GM12865 (cell line): ENCODE data around the gene KLHDC10.

Source experiments
- DNase-seq: peaks from one replicate; pipeline ENCODE4 v3.0.0; 2010; ENCODE audit warnings: low read depth
- H3K4me3 ChIP-seq: 2 replicates; pipeline ENCODE4 v1.5.1; 2011; ENCODE audit warnings: mild to moderate bottlenecking, low read depth, low read length, control low read depth
- TF ChIP-seq, protein P1 (sequence below): IDR thresholded peaks from 2 replicates; pipeline ENCODE4 v1.5.1; 2011; ENCODE audit warnings: low read length, control low read depth, low read depth, inconsistent platforms; ENCODE audit not compliant: insufficient read depth; ENCODE audit errors: missing control alignments

Gene KLHDC10

DNA sequence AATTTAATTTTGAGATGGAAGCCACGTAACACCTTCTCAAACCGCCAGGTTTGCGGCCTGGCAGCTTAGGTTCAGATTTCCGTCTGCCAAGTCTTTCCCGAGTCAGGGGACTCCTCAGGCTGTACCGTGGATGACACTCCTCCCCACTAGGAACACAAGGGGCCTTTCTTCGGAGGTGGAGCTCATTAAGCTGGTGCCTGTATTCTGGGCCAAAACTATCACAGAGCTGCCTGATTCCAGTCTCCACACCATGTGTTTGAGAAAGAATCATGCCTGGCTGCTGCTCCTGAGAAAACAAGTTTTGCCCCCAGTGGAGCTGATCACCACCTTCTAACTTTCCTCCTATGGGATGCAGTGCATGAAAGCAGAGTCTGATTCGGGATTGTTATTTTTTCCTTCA is 90.1 kb downstream of the KLHDC10 start:
- no peak overlapping the region for H3K4me3 ChIP-seq
- TF ChIP-seq, protein P1, sequence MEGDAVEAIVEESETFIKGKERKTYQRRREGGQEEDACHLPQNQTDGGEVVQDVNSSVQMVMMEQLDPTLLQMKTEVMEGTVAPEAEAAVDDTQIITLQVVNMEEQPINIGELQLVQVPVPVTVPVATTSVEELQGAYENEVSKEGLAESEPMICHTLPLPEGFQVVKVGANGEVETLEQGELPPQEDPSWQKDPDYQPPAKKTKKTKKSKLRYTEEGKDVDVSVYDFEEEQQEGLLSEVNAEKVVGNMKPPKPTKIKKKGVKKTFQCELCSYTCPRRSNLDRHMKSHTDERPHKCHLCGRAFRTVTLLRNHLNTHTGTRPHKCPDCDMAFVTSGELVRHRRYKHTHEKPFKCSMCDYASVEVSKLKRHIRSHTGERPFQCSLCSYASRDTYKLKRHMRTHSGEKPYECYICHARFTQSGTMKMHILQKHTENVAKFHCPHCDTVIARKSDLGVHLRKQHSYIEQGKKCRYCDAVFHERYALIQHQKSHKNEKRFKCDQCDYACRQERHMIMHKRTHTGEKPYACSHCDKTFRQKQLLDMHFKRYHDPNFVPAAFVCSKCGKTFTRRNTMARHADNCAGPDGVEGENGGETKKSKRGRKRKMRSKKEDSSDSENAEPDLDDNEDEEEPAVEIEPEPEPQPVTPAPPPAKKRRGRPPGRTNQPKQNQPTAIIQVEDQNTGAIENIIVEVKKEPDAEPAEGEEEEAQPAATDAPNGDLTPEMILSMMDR: no peak
- no peak for DNase-seq

DNA sequence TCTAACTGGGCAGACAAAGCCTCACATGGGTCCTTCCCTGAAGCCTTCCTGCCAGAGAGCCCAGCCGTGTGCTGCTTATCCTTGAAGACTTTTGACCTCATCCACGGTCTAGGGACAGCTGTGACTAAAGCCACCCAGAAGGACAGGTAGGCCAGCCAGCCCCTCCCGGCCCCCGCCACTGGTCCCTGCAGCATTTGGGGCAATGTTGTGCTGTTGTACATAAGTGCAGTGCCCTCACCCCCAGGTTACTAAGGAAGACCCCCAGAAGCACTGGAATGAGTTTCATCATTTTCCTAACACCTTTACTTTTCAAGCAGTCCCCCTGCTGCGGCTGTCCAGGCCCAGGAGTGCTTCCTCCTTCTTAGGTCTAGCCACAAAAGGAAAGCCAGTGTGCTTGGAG is 91.9 kb downstream of the KLHDC10 start:
- TF ChIP-seq, protein P1: no peak
- H3K4me3 ChIP-seq: no peak overlapping the region

DNA sequence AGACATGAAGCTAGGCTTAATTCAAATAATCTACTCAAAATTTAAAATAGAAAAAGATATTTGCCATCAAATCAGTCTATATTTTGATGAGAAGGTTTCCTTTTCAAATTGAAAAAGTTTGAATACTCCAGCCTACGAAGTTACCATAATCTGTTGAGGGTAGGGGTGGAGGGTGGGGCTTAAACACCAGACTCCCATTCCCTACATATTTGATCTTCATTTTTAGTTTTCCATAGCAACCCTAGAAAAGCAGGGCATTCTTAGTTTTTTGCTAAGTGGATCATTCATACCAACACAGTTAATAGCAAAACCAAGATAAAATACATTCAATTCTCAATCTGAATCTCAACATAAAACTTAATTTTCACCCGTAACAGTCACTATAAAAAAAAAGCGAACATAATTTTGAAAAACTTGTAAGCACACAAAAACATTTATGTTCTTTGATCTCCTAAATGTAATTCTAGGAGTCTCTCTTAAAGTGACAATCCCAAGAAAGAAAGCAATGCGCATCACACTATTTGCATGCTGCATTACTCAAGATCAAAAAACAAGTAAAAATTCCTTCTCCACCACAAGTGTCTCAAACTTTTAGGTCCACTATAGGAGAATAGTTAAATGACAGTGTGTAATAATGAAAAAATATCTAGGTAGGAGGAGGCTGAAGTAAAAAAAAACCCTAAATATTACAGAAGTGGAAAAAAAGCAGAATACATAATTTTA is 104.1 kb downstream of the KLHDC10 start:
- TF ChIP-seq, protein P1: no peak
- no peak for DNase-seq
- H3K4me3 ChIP-seq: no peak overlapping the region

More for the DNA sequence above, 91.9 kb downstream of the KLHDC10 start:
- no peak for DNase-seq

DNA sequence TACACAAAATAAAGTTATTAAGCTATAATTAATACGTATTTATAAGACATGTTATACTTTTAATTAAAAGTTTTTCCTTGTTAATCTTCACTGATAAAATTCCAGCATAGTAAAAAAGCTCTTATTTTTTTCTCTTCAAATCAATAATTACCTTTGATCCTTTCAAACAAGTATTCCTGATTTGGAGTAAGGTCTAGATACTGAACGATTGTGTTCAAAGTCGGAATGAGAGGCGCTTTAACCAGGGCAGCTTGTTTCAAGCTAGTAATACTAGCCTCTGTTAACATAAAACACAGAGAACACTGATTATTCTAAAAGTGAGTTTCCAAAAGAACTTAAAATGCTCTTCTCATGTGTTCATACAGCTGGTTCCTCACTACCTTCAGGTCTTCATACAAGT is 107.9 kb downstream of the KLHDC10 start:
- H3K4me3 ChIP-seq: no peak overlapping the region
- DNase-seq: no peak
- TF ChIP-seq, protein P1: no peak

DNA sequence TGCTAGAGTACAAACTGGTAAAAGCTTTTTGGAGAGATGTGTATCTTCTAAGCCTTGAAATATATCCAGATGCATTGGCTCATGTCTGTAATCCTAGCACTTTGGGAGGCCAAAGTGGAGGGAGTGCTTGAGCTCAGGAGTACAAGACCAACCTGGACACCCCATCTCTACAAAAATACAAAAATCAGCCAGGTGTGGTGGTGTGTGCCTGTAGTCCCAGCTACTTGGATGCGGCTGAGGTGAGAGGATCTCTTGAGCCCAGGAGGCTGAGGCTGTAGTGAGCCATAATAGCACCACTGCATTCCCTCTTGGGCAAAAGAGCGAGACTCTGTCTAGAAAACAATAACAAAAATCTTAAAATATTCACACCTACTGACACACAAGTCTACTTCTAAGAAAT is 109.3 kb downstream of the KLHDC10 start:
- DNase-seq: no peak
- TF ChIP-seq, protein P1: no peak
- no peak overlapping the region for H3K4me3 ChIP-seq

DNA sequence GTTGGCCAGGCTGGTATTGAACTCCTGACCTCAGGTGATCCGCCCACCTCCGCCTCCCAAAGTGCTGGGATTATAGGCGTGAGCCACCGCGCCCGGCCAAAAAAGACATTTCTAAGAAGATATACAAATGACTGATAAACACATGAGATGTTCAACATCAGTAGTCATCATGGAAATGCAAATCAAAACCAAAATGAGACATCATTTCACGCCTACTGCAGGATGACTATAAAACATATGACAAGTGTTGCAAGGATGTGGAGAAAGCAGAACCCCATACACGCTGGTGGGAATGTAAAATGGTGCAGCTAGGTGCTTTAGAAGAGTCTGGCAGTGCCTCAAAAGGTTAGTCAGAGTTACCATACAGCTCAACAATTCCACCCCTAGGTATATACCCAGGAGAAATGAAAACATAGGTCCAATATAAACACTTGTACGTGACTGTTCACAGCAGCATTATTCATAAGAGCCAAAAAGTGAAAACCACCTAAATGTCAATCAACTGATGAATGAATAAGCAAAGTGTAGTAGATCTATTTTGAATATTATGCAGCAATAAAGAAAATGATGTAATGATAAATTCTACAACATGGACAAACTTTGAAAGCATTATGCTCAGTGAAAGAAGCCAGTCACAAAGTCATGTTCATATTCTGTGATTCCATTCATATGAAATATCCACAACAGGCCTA is 110.4 kb downstream of the KLHDC10 start:
- TF ChIP-seq, protein P1: no peak
- no peak for DNase-seq
- no peak overlapping the region for H3K4me3 ChIP-seq
